IPS-NIHi7 (cell line): Measurements from ENCODE around the gene LOC128125822.
"Not testable (repeated sequence)": the region's sequence is repeated elsewhere in the genome, so short reads cannot be mapped to it uniquely, and the experiment has no call there.

Experiments
- DNase-seq: peaks from one replicate; pipeline ENCODE4 v3.0.0; 2012; ENCODE audit warnings: mixed read lengths; ENCODE audit errors: extremely low spot score

LOC128125822 gene

DNA sequence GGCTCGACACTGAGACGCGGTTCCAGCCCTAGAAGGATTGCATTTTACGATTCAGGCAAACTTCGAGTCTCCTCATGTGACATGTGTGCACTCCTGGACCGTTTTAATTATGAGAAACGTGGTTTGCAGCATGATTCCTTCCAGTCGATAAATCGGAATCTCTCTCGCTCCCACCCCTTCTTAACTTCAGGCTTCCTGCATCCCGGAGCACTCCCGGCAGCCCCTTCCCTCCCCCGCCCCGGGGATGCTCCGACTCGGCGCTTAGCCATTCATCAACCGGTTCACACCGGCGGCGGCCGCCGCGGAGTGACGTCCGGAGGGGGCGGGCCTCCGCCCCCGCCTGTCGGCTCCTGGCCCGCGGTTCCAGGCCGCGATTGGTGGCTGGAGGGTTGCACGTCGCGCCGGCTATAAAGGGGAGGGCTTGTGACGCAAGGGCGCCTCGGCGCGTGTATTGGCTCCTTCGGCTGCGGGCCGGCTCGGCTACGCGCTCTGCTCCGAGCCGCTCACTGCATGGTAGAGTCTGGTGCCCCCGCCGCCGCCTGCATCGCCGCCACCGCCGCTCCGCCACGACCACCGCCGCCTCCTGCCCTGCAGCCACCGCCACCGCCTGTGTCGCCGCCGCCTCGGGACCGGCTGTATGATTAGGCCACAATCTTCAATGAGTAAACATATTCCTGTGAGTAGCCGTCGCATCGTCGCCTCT lies at the start of gene LOC128125822, which contains the start of gene PTP4A1:
LOC128125822 (plus strand) TSS at position 437 of the 703 bp plus-strand sequence.
PTP4A1 (plus strand) TSS at position 437 of the 703 bp plus-strand sequence. CDS start 4,401 bp downstream, outside the sequence.
- DNase-seq = peak; percentile 96

- not testable (repeated sequence) for DNase-seq
These were observed 49.4 kb upstream of the LOC128125822 start for GRCh38 chr6:63522911-63523287.

- DNase-seq = no peak
These were observed 48.6 kb upstream of the LOC128125822 start for GRCh38 chr6:63523630-63524029.

GRCh38 chr6:63525186-63525878 lies 46.9 kb upstream of the LOC128125822 start:
- DNase-seq = peak; percentile 37

DNA sequence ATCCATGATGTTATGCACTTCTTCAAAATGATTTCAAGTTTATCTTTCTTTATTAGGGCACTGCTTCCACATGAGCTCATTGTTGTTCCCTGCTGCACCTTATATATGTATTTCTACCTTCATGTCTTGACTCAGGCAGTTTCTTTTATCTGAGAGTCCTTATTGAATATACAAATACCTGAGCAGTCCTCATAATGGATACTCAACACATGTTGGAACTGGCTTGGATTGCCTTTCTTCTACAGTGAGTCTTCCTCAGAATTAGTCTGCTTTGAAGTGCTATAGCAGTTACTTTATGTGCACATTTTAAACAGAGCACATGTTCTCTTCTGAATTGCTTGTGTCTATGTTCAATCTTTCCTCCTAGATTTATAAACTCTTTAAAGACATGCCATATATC lies 45.3 kb upstream of the LOC128125822 start:
- DNase-seq = no peak

DNA sequence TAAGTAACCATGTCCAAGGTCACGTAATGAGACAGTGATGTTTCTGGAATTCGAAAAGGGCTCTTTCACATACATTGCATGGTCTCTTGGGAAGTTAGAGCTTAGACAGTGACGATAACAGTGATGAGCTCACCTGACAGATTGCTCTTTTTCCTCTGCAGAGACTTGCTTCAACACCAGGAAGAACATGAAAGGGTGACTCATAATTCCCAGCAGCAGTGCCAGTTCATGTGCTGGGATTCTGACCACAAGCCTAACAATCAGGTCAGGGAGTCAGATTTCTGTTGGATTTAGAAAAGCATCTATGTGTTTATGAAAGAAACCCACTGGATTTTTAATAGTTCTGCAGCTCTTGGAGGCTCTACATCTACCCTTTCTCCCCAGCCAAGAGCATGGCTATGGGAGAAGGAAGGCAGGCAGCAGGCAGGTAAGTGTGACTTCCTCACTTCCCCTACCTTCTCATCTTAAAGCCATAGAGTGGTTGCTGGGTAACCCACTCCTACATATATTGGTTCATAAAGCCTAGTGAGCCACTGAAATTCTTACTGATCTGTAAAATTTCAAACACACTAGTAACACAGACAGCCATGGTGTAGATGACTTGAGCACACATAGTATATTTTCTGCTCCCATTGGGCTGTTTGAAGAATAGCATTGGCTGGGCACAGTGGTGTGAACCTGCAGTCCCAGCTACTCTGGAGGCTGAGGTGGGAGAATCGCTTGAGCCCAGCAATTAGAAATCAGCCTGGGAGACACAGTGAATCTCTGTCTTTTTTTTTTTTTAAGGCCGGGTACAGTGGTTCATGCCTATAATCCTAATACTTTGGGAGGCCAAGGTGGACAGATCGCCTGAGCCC lies 44.4 kb upstream of the LOC128125822 start:
- peak; percentile 20 for DNase-seq

GRCh38 chr6:63529498-63529897 lies 42.8 kb upstream of the LOC128125822 start:
- DNase-seq = no peak

- no peak for DNase-seq
These were observed 42.1 kb upstream of the LOC128125822 start for GRCh38 chr6:63530182-63530581.

DNA sequence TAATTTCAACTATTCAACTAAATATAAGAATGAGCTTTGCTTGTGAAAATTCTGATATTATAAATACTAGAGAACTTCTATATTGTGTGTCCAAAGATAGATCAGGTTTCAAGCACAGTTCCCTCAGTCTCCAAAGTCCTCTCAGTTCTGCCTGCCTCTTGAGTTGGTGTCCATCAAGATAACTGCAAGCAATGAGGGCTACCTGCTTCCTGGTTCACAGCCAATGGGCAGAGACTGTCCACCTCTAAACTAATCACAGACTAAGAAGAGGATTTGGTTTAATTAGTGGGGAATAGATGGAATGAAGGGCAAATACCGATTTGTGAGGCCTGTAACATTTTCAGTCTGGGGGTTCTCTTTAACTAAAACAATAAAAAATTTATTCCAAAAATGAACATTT lies 41.3 kb upstream of the LOC128125822 start:
- DNase-seq = no peak

DNA sequence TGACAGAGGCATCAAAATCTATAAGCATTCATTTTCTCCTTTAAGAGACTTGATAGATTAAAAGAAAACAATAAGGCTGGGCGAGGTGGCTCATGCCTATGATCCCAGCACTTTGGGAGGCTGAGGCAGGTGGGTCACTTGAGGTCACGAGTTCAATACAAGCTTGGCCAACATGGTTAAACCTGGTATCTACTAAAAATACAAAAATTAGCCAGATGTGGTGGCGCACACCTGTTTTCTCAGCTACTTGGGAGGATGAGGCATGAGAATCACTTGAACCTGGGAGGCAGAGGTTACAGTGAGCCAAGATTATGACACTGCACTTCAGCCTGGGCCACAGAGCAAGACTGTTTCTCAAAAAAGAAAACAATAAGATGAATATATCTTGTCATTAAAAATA lies 39.3 kb upstream of the LOC128125822 start:
- DNase-seq = no peak

DNA sequence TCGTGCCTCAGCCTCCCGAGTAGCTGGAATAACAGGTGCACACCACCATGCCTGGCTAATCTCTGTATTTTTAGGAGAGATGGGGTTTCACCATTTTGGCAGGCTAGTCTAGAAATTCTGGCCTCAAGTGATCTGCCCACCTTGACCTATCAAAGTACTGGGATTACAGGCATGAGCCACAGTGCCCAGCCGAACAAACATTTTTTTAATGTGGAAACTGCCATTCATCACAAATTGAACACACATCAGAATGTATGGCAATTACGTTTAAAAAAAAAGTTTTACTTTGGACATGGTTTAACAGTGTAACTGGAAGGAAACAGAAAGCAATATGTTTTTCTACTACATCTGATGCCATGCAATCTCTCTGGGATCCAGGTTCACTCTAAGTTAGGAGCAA lies 38.3 kb upstream of the LOC128125822 start:
- DNase-seq = no peak

DNA sequence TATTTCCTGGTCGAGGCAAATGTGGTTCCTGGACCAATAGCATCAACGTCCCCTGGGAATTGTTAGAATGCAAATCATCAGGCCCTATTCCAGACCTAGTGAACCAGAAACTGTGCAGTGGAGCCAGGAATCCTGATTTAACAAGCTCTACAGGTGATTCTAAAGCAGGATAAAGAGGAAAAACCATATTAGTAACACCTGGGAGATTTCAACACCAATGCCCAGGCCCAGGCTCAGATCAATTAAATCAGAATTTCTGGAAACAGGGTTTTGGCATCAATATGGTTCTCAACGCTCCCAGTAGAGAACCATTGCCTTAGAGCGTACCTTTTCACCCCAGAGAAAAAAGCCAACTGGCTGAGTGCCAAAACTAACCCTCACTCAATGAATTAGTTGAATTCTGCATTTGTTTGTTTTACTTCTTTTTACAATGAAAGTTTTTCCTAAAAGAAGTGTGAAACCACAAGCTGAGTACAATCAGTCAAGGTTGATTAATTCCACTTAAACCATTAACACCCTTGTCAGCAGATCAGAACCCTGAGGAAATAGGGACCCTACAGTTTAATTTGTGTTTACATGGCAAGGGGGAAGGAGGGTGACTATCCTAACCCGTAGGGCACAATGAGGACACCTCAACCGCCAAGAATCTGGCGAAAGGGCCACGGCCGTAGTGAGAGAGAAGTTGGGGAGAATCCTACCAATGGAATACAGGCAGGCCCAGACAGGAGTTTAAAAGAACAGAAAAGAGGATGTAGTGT lies 34.9 kb upstream of the LOC128125822 start:
- DNase-seq = peak; percentile 13

DNA sequence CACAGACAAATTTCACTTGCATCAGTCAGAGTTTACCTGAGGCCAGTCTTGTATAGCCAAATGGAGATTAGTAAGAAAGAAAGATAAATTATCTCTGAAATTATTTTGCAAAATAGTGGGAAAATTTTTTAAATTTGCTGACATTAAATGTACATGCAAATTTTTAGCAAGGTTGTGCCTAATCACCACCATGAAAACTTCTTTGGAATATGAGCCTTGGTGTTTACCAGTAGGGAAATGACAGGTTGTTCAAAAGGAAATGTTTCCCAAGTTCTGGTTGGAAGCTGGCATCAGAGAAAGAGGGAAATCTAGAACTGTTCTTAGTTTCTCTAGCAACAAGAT lies 34.4 kb upstream of the LOC128125822 start:
- no peak for DNase-seq

DNA sequence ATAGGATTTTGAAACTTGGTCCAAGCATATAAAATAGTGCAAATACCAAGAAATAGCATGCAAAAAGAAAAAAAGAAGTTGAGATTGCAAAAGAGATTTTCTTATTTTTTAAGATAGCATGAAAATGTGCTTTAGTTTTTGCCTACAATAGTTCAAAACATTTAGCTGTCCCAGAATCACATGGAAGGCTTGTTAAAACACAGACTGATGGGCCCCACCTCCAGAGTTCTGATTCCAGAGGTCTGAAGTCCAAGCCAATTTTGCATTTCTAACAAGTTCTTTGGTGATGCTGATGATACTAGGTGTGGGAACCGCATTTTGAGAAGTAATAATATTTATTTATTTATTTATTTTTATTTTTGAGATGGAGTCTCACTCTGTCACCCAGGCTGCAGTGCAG lies 33.7 kb upstream of the LOC128125822 start:
- DNase-seq = no peak

DNA sequence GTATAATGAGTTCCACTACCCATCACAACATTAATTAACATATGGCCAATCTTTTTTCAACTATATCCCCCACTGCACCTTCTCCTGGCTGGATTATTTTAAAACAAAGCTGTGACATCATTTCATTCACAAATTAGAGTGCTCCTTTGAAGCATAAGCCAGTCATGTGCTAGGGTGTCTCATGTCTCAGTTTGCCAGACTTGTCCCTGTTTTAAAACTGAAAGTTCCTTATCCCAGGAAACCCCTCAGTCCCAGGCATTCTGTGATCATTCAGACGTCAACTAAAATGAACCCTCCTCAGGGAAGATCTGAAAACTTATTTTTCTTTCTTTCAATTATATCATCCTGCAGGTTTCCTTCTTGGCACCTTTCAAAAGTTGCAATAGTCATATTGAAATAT lies 29.3 kb upstream of the LOC128125822 start:
- no peak for DNase-seq

- DNase-seq = no peak
These were observed 28.3 kb upstream of the LOC128125822 start for GRCh38 chr6:63543982-63544381.

DNA sequence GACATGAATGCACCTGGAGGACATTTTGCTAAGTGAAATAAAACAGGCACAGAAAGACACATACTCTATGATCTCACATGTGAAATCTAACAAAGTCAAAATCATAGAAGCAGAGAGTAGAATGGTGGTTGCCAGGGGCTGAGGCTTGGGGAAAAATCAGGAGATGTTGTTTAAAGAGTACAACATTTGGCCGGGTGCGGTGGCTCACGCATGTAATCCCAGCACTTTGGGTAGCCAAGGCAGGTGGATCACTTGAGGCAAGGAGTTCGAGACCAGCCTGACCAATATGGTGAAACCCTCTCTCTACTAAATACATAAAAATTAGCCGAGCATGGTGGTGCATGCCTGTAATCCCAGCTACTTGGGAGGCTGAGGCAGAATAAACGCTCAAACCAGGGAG lies 26.0 kb upstream of the LOC128125822 start:
- no peak for DNase-seq

DNA sequence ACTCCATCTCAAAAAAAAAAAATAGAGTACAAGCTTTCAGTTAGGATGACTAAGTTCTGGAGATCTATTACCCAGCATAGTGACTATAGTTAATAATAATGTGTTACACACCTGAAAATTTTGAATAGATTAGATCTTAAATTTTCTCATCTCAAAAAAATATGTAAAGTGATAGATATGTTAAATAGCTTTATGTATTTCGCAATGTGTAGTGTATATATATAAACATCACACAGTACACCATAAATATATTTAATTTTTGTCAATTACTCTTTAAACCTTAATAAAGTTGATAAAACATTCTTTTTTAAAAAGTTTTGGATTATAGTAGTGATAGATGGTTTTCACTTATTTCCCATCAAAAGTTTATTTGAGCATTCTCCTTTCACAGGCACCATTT lies 25.6 kb upstream of the LOC128125822 start:
- DNase-seq = no peak

DNA sequence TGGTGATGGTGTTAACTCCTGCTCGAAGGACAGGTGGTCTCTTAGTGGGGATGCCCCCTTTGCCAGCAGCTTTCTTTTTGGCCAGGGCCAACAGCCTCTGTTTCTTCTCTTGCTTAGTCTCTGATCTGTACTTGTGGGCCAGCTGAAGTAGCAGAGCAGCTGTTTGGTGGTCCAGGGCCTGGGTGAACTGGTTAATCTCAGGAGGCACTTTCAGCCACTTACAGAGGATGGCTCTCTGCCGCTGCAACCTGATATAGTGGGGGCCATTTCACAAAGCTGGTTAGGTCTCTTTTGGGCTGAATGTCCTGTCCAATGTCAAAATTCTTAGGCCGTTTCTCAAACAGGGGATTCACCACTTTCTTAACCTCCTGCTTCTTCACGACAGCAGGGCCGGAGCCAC lies 23.2 kb upstream of the LOC128125822 start:
- DNase-seq = no peak

DNA sequence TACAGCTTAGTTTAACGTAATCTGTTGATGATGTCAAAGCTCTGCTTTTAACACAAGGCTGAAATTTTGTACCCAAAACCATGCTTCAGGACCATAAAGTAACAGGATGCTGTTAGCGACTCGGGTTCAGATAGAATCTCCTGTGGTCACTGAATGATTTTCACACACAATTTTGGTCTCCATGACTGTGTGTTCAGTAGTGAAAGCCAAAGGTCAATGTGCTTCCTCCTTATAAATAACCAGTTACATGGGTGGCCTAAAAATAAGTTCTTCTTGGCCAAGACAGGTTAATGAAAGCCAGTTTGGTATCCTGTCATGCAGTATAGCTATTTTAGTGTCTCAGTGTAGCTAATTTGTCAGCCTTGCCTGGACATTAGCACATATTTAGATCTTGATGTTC lies 19.1 kb upstream of the LOC128125822 start:
- no peak for DNase-seq

DNA sequence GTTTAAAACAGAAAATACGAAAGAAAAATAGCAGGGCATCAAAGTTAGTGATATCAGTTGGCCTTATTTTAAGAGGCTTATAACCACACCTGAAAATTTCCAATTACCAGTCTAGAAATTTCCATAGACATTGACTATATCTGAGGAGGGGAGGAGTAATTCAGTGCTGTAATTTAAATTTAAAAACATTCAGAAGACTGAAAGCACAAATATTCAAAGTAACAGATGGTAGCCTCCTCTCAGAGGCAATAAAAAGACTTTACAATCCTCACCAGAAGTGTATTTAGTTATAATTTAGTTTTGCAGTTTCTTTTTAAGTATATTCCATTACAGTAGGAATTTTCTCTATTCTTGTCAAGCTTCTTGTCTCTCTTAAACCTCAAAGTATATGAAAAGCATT lies 18.4 kb upstream of the LOC128125822 start:
- DNase-seq = no peak

DNA sequence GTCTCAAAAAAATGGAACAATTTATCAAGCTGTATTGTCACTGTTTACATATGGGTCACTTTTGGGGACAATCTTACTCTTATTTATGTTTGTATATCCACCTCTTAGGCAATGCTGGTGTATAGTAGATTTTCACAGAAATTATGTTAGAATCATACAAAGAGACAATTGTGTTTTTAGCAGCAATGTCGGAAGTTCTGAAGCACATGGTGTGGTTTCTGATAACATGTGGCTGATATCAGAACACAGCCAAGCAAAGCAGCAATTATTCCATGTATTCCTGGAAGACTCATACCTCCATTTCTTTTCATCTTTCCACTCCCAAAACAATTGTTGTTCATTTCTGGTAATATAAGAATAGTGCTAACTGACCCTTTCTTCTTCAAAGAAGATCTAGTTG lies 17.5 kb upstream of the LOC128125822 start:
- no peak for DNase-seq
